ENCODE measurements around the gene ZBBX.

The ZBBX gene

DNA sequence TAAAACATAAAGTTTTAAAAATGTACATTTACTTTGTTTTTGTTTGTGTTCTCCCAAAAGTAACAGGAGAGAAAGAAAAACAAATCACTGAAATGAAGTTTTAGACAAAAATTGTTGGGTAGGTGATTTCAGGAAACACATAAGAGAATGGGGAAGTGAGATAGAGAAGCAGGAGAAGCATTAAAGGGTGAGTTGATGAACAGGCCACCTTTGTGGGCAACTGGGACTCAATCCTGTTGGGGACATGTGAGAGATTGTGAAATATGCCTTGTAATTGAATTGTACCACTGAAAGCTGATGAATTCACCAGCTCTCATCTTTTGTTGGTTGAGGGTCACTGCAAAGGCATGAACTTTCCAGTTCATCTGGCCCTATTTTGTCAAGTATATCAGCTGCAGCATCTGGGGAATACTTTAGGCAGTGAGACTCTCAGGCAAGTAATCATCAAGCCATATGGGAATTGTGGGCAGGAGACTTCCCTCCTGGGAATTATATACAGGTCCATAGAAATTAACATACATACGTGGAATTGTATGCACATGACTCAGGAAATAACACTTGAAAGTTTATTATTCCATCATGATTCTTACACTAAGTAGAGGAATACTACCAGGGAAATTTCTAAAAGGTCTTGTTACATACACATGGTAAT lies 181.0 kb downstream of the ZBBX start:
- Histone ChIP-seq H3K9ac (no peak overlapping the region), H3K27me3 (ENCODE audit: control insufficient read depth, insufficient read depth, low read length) (no peaks in the 10 kb centered on the region), H3K27ac (no peak overlapping the region), H3K79me2 (no peaks in the 10 kb centered on the region), H2AFZ (no peak overlapping the region), H3K36me3 (ENCODE audit: control insufficient read depth, insufficient read depth, low read length) (no peaks in the 10 kb centered on the region), H3K4me3 (ENCODE audit: low read depth, low read length) (no peak overlapping the region), H3K4me1 (no peaks in the 10 kb centered on the region), H3K9me3 (ENCODE audit: control insufficient read depth, low read length) (no peaks in the 10 kb centered on the region), H3K4me2 (ENCODE audit: low read length) (no peak overlapping the region)
- TF ChIP-seq, protein P1, sequence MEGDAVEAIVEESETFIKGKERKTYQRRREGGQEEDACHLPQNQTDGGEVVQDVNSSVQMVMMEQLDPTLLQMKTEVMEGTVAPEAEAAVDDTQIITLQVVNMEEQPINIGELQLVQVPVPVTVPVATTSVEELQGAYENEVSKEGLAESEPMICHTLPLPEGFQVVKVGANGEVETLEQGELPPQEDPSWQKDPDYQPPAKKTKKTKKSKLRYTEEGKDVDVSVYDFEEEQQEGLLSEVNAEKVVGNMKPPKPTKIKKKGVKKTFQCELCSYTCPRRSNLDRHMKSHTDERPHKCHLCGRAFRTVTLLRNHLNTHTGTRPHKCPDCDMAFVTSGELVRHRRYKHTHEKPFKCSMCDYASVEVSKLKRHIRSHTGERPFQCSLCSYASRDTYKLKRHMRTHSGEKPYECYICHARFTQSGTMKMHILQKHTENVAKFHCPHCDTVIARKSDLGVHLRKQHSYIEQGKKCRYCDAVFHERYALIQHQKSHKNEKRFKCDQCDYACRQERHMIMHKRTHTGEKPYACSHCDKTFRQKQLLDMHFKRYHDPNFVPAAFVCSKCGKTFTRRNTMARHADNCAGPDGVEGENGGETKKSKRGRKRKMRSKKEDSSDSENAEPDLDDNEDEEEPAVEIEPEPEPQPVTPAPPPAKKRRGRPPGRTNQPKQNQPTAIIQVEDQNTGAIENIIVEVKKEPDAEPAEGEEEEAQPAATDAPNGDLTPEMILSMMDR (IDR thresholded peaks at IDR 0.05), result no peak
